Nephron progenitor cell (in vitro differentiated cells): ENCODE measurements around the gene RANGRF.
"Not testable (repeated sequence)": the region's sequence is repeated elsewhere in the genome, so short reads cannot be mapped to it uniquely, and the experiment has no call there.

Experiments used
- DNase-seq: peaks from one replicate; pipeline ENCODE4 v3.0.0; 2021
- H3K27ac Mint-ChIP-seq: 2 replicates; pipeline ENCODE4 v1.8.0; 2021; ENCODE audit warnings: mild to moderate bottlenecking, moderate library complexity, mixed read lengths
- H3K27me3 Mint-ChIP-seq: 2 replicates; pipeline ENCODE4 v1.8.0; 2021; ENCODE audit warnings: mild to moderate bottlenecking, low read depth, mixed read lengths; ENCODE audit not compliant: poor library complexity
- H3K36me3 Mint-ChIP-seq: 2 replicates; pipeline ENCODE4 v1.8.0; 2021; ENCODE audit warnings: low read depth, mixed read lengths
- H3K4me1 Mint-ChIP-seq: 2 replicates; pipeline ENCODE4 v1.8.0; 2021; ENCODE audit warnings: mixed read lengths
- H3K4me3 Mint-ChIP-seq: 2 replicates; pipeline ENCODE4 v1.8.0; 2021; ENCODE audit warnings: mild to moderate bottlenecking, moderate library complexity, mixed read lengths
- H3K9me3 Mint-ChIP-seq: 2 replicates; pipeline ENCODE4 v1.8.0; 2021; ENCODE audit warnings: mild to moderate bottlenecking, moderate library complexity, mixed read lengths
- CTCF ChIP-seq: fragments of 200-600 bp; sonication (generic); IDR thresholded peaks from 2 replicates; pipeline ENCODE4 v1.5.0; 2021; ENCODE audit warnings: antibody characterized with exemption

The RANGRF gene

GRCh38 chr17:8288336-8289102, at the start of gene RANGRF:
Gene RANGRF, plus strand, starts transcription at chr17:8288670. Its CDS starts 119 bp downstream, at chr17:8288789.
- Mint-ChIP-seq H3K9me3 (no peaks in the 10 kb centered on the region), H3K27ac (peak within 1 kb of the TSS; percentile 89), H3K4me3 (peak within 1 kb of the TSS; percentile 90), H3K4me1 (peaks cover 34% of the 10 kb centered on the region), H3K36me3 (peaks cover 6% of the 10 kb centered on the region), H3K27me3 (no peaks in the 10 kb centered on the region)
- DNase-seq = peak; percentile 91
- no peak for TF ChIP-seq CTCF

- DNase-seq = no peak
- TF ChIP-seq CTCF = no peak
- Mint-ChIP-seq H3K9me3 (no peaks in the 10 kb centered on the region), H3K27me3 (no peaks in the 10 kb centered on the region), H3K4me1 (peaks cover 3% of the 10 kb centered on the region), H3K27ac (no peak overlapping the region), H3K36me3 (peaks cover 31% of the 10 kb centered on the region), H3K4me3 (no peak overlapping the region)
These were observed 44.6 kb upstream of the RANGRF start for GRCh38 chr17:8243827-8244226.

- peaks cover 10% of the 10 kb centered on the region for H3K4me1 Mint-ChIP-seq
- TF ChIP-seq CTCF = no peak
- peaks cover 29% of the 10 kb centered on the region for H3K36me3 Mint-ChIP-seq
- no peaks in the 10 kb centered on the region for H3K9me3 Mint-ChIP-seq
- no peak for DNase-seq
- H3K27me3 Mint-ChIP-seq = no peaks in the 10 kb centered on the region
- no peak overlapping the region for H3K4me3 Mint-ChIP-seq
- H3K27ac Mint-ChIP-seq = no peak overlapping the region
These were observed 43.7 kb upstream of the RANGRF start for GRCh38 chr17:8244768-8245167.

- no peaks in the 10 kb centered on the region for H3K9me3 Mint-ChIP-seq
- peaks cover 22% of the 10 kb centered on the region for H3K4me1 Mint-ChIP-seq
- H3K27me3 Mint-ChIP-seq = no peaks in the 10 kb centered on the region
- H3K36me3 Mint-ChIP-seq = peaks cover 27% of the 10 kb centered on the region
- H3K4me3 Mint-ChIP-seq = peak within 1 kb of the TSS; percentile 98
- no peak for TF ChIP-seq CTCF
- H3K27ac Mint-ChIP-seq = peak within 1 kb of the TSS; percentile 100
- DNase-seq = peak; percentile 98
These were observed 39.5 kb upstream of the RANGRF start, which contains the start of gene PFAS for GRCh38 chr17:8248751-8249607. Gene PFAS, plus strand, starts transcription at chr17:8249289. Its CDS starts 4,649 bp downstream, at chr17:8253938.

GRCh38 chr17:8249621-8250500, 38.6 kb upstream of the RANGRF start:
- Mint-ChIP-seq H3K4me3 (peak overlapping the region; percentile 98), H3K4me1 (peaks cover 22% of the 10 kb centered on the region), H3K27me3 (no peaks in the 10 kb centered on the region), H3K9me3 (no peaks in the 10 kb centered on the region), H3K27ac (peak overlapping the region; percentile 100), H3K36me3 (peaks cover 25% of the 10 kb centered on the region)
- no peak for DNase-seq
- TF ChIP-seq CTCF = no peak

GRCh38 chr17:8251411-8251810, 37.1 kb upstream of the RANGRF start:
- Mint-ChIP-seq H3K4me1 (peaks cover 22% of the 10 kb centered on the region), H3K36me3 (peaks cover 32% of the 10 kb centered on the region)
- H3K27ac Mint-ChIP-seq, H3K27me3 Mint-ChIP-seq, H3K4me3 Mint-ChIP-seq, H3K9me3 Mint-ChIP-seq, DNase-seq: not testable (repeated sequence)
